GM21423 (cell line): ENCODE results near the gene SLC7A8.
"Not testable (repeated sequence)": the region's sequence is repeated elsewhere in the genome, so short reads cannot be mapped to it uniquely, and the experiment has no call there.

Experiments
- ATAC-seq: cut with Tn5 transposase; IDR thresholded peaks from one replicate; pipeline ENCODE4 v1.9.1; 2021; ENCODE audit warnings: mild to moderate bottlenecking, moderate library complexity; ENCODE audit not compliant: unreplicated experiment

The SLC7A8 gene

DNA sequence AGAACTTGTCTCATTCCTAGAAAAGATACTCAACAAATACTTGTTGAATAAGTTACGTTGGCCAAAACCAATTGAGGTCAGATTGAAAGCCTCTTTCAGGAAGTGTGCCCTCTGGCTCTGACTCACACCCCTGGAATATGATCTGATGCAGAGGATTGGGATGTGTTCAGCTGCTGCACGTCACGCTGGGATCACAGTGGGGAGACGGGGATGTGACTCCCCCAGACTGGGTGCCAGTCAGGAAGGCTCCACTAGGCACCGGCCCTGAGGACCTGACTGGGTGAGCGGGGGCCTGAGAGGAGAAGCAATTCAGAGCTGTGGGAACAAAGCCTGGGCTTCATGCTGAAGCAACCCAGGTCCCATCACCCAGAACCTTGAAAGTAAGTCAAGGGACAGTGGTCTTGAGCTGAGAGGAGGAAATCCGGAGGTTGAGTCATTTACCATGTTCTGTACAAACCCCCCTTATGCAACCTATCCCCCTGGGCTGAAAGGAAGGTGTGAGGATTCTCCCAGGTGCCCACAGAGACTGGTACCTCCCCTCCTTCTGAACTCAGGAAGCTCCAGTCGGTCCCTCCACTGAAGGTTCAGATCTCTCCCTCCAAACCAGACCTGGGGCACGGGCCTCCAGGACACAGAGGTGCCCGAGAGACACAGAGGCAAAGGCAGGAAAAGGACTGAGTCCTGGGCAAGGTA is 68.3 kb downstream of the SLC7A8 start:
- no peak for ATAC-seq

GRCh38 chr14:23114669-23115038 is 68.8 kb downstream of the SLC7A8 start:
- no peak for ATAC-seq

DNA sequence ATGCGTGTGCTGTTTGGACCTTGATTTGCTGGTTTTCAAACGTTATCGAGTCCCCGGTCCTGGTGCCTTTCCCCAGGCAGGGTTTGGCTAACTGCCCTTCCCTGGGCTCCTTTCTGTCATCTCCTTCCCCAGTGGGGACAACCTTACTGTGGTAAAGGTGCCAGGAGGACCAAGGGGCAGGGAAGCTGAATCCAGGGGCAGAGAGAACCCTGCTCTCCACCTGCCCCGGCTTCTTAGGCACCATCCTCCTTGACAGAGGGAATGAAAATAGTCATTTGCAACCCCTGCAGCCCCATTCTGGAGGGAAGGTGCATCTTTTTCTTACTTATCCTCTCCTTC is 69.4 kb downstream of the SLC7A8 start:
- ATAC-seq, result no peak

DNA sequence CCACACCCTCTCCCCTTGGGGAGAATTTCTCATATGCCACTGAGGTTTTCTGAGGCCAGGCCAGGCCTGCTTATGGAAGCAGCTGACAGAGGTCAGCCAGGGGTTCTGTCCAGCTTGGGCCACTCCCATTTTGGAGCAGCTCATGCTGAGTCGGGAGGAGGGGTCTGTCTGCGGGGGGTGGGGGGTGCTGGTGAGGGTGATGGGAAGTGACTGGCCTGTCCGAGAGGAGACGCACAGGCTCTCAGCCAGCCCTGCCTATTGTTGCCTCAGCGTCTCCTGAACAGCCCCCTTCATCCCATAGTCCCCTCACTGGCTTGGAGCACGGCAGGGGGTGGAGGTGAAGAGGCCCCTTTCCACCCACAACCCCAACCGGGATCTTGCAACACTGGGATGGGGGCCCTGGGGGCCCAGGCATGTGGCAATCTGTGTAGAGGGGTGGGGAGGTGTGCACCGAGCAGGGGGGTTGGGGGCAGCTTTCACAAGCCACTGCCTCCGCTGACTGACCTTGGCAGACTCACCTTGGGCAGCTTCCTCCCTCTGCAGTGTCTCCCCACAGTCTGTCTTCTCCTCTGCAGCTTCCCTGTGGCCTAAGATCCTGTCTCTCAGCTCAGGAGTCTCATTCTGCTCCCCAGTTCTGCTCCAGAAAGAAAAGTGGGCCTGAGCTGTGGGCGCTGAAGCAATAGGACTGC is 69.9 kb downstream of the SLC7A8 start:
- ATAC-seq, result no peak

DNA sequence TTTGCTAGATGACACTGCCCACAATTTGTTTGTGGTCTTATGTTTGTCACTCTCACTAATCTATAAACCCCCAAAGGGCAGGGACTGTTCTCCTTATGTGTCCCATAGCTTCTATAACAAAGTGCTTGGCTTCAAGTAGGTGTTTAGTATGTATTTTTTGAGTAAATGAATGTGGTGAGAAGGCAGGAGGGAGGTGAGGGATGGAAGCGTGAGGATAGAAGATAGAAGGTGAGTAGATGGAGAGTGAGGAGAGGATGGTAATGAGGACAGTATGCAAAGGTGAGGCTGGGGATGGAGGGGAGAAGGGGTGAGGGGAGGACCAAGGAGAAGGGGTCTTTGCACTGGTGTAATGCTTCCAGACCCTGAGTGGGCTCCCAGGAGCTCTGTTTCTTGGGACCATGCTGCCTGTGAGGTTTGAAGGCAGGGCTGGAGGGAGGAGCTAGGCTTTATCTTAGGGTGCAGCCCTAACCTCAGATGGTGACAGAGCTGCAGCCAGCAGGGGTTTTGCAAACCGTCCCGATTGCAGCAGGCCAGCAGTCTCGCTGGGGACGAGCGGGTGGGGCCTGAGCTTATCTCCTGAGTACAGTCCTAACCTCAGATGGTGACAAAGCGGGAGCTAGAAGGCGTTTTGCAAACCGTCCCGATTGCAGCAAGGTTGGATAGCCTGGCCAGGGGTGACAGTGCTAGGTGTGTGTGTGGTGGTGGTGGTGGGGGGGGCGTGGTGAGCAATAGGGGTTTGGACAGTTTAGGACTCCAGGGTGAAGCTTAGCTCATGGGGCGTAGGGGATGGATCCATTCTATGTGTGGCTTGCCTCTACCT is 70.9 kb downstream of the SLC7A8 start:
- no peak for ATAC-seq

DNA sequence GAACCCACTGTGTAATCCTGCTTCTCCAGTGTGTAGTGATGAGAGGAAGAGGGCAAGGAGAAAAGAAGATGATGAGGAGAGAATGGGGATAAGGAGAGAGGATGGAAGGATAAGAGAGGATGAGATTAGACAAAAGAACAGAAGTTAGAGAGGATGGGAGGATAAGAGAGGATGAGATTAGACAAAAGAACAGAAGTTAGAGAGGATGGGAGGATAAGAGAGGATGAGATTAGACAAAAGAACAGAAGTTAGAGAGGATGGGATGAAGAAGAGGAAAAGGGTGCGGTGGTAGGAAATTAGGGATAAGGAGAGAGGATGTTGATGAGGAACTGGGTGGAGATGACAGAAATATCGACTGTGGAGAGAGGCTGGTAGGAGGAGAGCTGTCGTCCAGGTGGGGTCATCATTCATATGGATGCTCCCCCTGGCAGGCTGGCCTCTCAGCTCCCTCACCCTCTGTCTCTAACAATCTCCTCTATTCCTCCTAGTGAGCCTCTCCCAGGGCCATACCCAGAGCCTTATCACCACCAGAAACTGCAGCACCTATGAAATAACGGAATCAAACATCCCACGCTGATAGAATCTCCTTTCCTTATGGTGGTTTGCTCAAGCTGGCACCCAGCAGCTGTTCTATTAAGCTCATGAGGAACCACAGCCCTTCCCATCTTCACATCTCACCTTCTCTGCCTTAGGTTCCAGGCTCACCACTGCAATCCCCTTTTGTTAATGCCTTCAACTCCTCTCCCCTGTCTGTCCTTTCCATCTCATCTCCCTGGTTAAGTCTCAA is 72.7 kb downstream of the SLC7A8 start:
- ATAC-seq, result no peak

DNA sequence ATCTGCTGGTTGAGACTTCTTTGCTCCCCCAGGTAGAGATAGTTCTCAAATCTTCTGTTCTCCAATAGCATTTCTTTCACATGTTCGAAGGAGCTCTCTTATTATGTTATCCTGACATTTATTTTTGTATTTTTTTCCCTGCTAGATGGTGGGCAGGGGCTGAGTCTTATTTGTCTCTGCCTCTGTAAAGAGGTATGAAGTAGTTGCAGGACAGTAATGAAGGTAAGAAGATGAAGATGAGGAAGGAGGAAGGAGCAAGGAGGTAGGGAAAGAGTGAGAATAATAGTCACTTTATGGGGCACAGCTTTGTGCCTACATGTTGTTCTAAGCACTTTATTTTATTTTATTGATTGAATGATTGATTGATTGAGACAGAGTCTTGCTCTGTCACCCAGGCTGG is 73.7 kb downstream of the SLC7A8 start:
- no peak for ATAC-seq

DNA sequence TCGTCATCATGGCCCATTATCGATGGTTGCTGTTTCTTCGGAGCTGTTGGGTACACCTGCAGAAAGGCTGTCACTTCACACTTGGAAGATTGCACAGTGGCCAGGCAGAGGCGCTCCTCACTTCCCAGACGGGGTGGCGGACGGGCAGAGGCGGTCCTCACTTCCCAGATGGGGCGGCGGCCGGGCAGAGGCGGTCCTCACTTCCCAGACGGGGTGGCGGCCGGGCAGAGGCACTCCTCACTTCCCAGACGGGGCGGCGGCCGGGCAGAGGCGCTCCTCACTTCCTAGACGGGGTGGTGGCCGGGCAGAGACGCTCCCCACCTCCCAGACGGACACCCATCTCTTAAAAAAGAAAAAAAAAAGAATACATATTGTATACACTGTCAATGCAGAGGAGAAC is 75.3 kb downstream of the SLC7A8 start:
- not testable (repeated sequence) for ATAC-seq

DNA sequence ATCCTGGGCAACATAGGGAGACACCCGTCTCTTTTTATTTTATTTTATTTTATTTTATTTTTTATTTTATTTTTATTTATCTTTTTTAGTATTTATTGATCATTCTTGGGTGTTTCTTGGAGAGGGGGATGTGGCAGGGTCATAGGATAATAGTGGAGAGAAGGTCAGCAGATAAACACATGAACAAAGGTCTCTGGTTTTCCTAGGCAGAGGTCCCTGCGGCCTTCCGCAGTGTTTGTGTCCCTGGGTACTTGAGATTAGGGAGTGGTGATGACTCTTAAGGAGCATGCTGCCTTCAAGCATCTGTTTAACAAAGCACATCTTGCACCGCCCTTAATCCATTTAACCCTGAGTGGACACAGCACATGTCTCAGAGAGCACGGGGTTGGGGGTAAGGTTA is 75.8 kb downstream of the SLC7A8 start:
- not testable (repeated sequence) for ATAC-seq

- no peak for ATAC-seq
Measured at GRCh38 chr14:23106747-23107045, 76.8 kb downstream of the SLC7A8 start.

GRCh38 chr14:23105348-23105824 is 78.1 kb downstream of the SLC7A8 start:
- ATAC-seq, result no peak

- ATAC-seq, result no peak
Measured at GRCh38 chr14:23104591-23105347, 78.7 kb downstream of the SLC7A8 start, which contains the start of gene CIROP. CIROP (minus strand) TSS chr14:23104989; CDS start chr14:23104920, 69 bp downstream.

- ATAC-seq, result no peak
Measured at GRCh38 chr14:23104070-23104590, 79.3 kb downstream of the SLC7A8 start.

- no peak for ATAC-seq
Measured at GRCh38 chr14:23103581-23103980, 79.9 kb downstream of the SLC7A8 start.

DNA sequence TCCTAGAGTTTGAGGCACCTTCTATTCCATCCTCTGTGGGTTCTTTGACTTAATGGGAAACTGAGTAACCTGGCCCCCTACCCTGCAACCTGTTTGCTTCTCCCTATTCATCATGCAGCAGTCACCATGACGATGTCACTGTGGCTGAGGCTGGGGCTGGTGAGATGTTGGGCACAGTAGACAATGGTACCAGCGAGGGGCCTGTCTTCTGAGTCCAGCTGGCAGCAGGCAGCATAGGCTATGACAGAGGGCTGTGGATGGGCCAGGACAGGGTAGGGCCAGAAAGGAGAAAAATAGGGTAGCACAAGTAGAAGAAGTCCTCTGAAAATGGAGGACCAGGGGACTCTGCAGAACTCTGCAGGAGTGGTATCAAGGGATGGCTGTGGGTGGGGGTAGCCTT is 80.7 kb downstream of the SLC7A8 start:
- ATAC-seq, result no peak

DNA sequence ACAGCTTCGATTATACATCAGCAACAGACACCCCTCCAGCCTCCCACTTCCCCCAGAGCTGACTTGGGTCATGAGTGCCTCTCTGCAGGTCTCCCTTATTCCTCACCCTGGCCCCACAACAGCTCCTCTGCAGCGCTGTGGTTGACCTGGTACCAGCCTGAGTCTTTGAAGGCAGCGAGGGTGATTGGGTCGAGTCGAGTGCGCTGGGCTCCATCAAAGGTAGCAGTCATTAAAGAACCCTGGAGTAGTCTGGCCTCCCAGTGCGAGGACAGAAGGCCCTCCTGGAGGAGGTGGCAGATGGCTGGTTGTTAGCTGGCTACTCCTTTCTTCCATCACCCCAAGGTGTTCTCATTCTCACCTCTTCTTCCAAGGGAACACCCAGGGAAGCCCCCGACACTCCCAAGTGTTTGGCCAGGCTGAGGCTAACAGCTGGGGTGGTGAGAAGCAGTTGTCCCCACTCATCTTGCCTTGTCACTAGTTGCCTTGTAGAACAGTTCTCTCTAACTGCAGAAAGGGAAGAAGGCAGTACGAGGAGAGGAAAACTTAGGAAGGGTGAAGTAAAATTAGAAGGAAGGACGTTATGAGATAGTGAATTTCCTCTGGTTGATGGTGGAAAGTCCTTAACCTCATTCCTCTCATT is 81.4 kb downstream of the SLC7A8 start:
- no peak for ATAC-seq

DNA sequence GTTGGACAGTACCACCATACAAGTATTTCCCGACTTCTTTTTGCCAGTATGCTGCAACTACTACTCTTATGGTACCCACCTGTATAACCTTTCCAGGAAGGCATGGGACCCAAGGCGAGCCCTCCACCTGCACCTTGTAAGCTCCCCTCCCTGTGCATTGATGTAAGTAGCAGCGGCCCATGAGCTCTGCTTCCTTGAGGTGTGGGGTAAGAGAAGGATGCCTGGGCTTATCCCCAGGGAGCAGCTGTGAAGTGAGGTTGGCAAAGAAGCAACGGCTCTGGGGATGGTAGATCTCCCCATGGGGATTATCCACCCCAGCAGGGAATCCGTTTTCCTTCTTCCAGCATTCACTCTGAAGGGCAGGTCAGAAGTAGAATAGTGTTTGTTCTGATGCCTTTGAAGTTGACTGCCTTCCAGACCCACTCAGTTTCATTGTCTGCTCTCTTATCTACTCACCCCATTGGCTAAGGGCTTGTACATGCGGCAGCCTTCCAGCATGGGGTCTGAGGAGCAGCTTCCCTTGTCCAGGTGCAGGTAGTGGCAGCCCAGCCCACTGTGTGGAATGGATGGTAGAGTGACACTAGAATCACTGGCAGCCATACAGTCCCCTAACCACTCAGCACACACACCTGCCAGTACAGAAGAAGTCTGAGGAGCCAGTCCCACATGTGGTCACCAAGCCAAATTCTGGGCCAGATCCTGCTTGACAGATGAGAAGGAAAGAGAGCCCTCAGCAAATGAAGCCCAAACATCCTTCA is 82.1 kb downstream of the SLC7A8 start:
- ATAC-seq, result no peak

DNA sequence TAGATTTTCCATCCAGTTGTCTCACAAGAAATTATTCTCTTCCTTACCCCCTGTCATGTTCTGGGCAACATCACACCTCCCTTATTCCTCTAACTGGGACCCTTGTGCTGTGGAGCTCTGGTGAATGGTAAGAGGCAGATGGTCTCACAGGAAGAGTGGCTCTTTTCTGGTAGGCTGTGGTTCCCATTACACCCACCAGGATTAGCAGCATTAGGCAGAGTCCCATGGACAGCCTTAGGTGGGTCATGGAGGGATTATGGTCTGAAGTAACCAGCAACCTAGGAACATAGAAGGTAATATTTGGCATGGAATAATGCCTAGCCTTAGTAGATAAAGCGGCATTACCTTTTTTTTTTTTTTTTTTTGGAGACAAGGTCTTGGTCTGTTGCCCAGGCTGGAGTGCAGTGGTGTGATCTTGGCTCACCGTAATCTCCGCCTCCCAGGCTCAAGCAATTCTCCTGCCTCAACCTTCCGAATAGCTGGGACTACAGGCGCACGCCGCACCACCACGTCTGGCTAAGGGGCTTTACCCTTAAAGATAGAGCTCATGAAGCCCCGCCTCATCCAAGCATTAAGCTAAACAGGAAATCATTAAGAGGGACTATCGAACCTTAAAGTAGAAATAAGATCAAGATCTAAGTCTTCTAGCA is 84.1 kb downstream of the SLC7A8 start:
- ATAC-seq, result no peak
